GM12878 (cell line): ENCODE measurements around the gene KRT28. TPM values are rescaled to one million over a fixed set of nuclear protein-coding genes. Genes with fewer than 3 reads are reported as not detected.

Source experiments
- BMI1 ChIP-seq: fragments of 450-650 bp; IDR thresholded peaks from 2 replicates; pipeline ENCODE4 v1.6.1; 2016; ENCODE audit warnings: mild to moderate bottlenecking, moderate library complexity, borderline replicate concordance
- CREB1 ChIP-seq: IDR thresholded peaks from 2 replicates; pipeline ENCODE4 v1.6.1; 2012; ENCODE audit warnings: low read depth, mild to moderate bottlenecking, inconsistent platforms
- CREM ChIP-seq: IDR thresholded peaks from 2 replicates; pipeline ENCODE4 v1.6.1; 2014; ENCODE audit warnings: antibody characterized with exemption, low read depth
- ETV6 ChIP-seq, 2 experiments: fragments of 450-650 bp in 1 of 2; IDR thresholded peaks in 1 of 2; conservative IDR thresholded peaks in 1 of 2; 2 replicates each; pipeline ENCODE4 v1.6.1; 2014; ENCODE audit warnings: antibody characterized with exemption in 1 of 2, borderline replicate concordance in 1 of 2, low read depth in 1 of 2, mild to moderate bottlenecking in 1 of 2, moderate library complexity in 1 of 2
- IKZF1 ChIP-seq: fragments of 450-650 bp; conservative IDR thresholded peaks from 2 replicates; pipeline ENCODE4 v1.6.1; 2017; ENCODE audit warnings: antibody characterized with exemption, mild to moderate bottlenecking
- JUNB ChIP-seq: IDR thresholded peaks from 2 replicates; pipeline ENCODE4 v1.6.1; 2016; ENCODE audit warnings: antibody characterized with exemption, mild to moderate bottlenecking
- KAT2A ChIP-seq: conservative IDR thresholded peaks from 2 replicates; pipeline ENCODE4 v1.6.1; 2011; ENCODE audit warnings: low read depth, low read length; ENCODE audit not compliant: control insufficient read depth
- KLF5 ChIP-seq: fragments of 450-650 bp; IDR thresholded peaks from 2 replicates; pipeline ENCODE4 v1.6.1; 2014; ENCODE audit warnings: mild to moderate bottlenecking; ENCODE audit not compliant: partially characterized antibody
- NBN ChIP-seq: fragments of 450-650 bp; IDR thresholded peaks from 2 replicates; pipeline ENCODE4 v1.6.1; 2016
- NFIC ChIP-seq: IDR thresholded peaks from 2 replicates; pipeline ENCODE4 v1.6.1; 2012; ENCODE audit warnings: low read depth, mild to moderate bottlenecking, inconsistent platforms, low read length, moderate library complexity
- NR2C1 ChIP-seq: fragments of 450-650 bp; IDR thresholded peaks from 2 replicates; pipeline ENCODE4 v1.6.1; 2017; ENCODE audit warnings: antibody characterized with exemption, mild to moderate bottlenecking, moderate library complexity
- POU2F2 ChIP-seq: IDR thresholded peaks from 3 replicates; pipeline ENCODE4 v1.6.1; 2011; ENCODE audit warnings: low read depth, mild to moderate bottlenecking, low read length, borderline replicate concordance
- RBBP5 ChIP-seq: fragments of 200-600 bp; sonication (generic); conservative IDR thresholded peaks from 2 replicates; pipeline ENCODE4 v1.6.1; 2016
- RCOR1 ChIP-seq: conservative IDR thresholded peaks from 2 replicates; pipeline ENCODE4 v1.6.1; 2012; ENCODE audit warnings: low read depth, low read length, improper control_type of control experiment
- SMARCA5 ChIP-seq: fragments of 450-650 bp; IDR thresholded peaks from 2 replicates; pipeline ENCODE4 v1.6.1; 2017; ENCODE audit warnings: mild to moderate bottlenecking
- TARDBP ChIP-seq: IDR thresholded peaks from 2 replicates; pipeline ENCODE4 v1.6.1; 2016; ENCODE audit warnings: borderline replicate concordance
- WRNIP1 ChIP-seq: IDR thresholded peaks from 2 replicates; pipeline ENCODE4 v1.6.1; 2011; ENCODE audit warnings: low read depth, low read length, improper control_type of control experiment, borderline replicate concordance
- ZNF384 ChIP-seq: IDR thresholded peaks from 2 replicates; pipeline ENCODE4 v1.6.1; 2012; ENCODE audit warnings: low read depth, mild to moderate bottlenecking, low read length, improper control_type of control experiment, borderline replicate concordance
- polyA plus RNA-seq, 11 experiments: library from polyadenylated mRNA; depleted of rRNA in 4 of 11; unstranded in 6 of 11; stranded (reverse) in 5 of 11; fragments of >200 nt; fragmentation: Nextera tagmentation in 4 of 11; fragmentation: Illumina TruSeq in 1 of 11; extraction: Ambion mirVana in 4 of 11; extraction: Trizol in 1 of 11; gene quantifications; 1 replicate in 1 of 11; 2 replicates in 10 of 11; pipeline versions ENCODE4 v1.2.1 to v1.2.3, GENCODE V29; 2011 to 2016; ENCODE audit warnings: inconsistent platforms in 2 of 11, missing spikeins in 2 of 11, low read depth in 1 of 11
- total RNA-seq, 4 experiments: library from RNA; depleted of rRNA in 3 of 4; stranded (reverse); fragments of >200 nt in 3 of 4; fragmentation: Illumina TruSeq in 1 of 4; extraction: Trizol in 1 of 4; gene quantifications; 2 replicates each; pipeline versions ENCODE4 v1.2.1 to v1.2.3, GENCODE V29; 2013 to 2021
- TF ChIP-seq, protein P1 (sequence below): fragments of 450-650 bp; IDR thresholded peaks from 2 replicates; pipeline ENCODE4 v1.6.1; 2016; ENCODE audit warnings: mild to moderate bottlenecking, moderate library complexity, borderline replicate concordance
- TF ChIP-seq, protein P2 (sequence below): fragments of 150-350 bp; IDR thresholded peaks from 2 replicates; pipeline ENCODE4 v1.6.1; 2016; ENCODE audit warnings: low read depth, low read length

The KRT28 gene
- total and polyA plus RNA-seq, 10 of the 15 experiments (the other 5 are each of a cell fraction or from before 2014, with no cell fraction given), result not detected

DNA sequence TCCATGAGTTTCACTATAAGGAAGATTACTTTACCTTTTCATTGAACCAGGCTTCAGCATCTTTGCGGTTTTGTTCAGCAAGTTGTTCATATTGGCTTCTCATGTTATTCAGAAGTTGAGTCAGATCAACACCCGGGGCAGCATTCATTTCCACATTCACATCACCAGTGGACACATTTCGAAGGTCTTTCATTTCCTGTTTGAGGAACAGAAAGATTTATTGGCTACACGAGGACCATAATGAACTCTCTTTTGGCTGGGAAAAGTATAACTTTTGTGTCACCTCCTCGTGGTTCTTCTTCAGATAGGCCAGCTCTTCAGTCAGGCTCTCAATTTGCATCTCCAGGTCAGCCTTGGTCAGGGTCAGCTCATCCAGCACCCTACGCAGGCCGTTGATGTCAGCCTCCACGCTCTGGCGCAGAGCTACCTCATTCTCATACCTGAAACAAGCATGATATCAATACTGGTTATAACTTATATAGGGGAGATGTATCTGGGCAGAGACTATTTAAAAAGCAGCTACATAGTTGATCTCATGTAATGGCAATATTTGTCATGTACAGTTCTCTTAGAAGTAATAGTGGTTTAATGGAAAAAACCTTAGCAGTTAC is 20.6 kb upstream of the KRT28 start (continued):
- TF ChIP-seq RCOR1 (no peak), ZNF384 (no peak), JUNB (peak; percentile 81), IKZF1 (no peak), NBN (no peak), NFIC (peak; percentile 65; the same call in 1 of the 2 replicates), ETV6 (conservative IDR thresholded peaks at IDR 0.05 in 1 of 2, IDR thresholded peaks at IDR 0.05 in 1 of 2; ENCODE audit: borderline replicate concordance in 1 of 2, low read depth in 1 of 2) (peak in 1 of 2 experiments; percentile 95; a peak in 2 of 4 replicates), TARDBP (no peak), KLF5 (no peak), CREM (peak; percentile 37; the same call in 1 of the 2 replicates), CREB1 (0 out of 2 replicates have a peak, but pooled peaks have one; percentile 31), BMI1 (no peak), SMARCA5 (no peak), KAT2A (no peak), NR2C1 (no peak), WRNIP1 (no peak), RBBP5 (no peak), POU2F2 (no peak)
- TF ChIP-seq, protein P1, sequence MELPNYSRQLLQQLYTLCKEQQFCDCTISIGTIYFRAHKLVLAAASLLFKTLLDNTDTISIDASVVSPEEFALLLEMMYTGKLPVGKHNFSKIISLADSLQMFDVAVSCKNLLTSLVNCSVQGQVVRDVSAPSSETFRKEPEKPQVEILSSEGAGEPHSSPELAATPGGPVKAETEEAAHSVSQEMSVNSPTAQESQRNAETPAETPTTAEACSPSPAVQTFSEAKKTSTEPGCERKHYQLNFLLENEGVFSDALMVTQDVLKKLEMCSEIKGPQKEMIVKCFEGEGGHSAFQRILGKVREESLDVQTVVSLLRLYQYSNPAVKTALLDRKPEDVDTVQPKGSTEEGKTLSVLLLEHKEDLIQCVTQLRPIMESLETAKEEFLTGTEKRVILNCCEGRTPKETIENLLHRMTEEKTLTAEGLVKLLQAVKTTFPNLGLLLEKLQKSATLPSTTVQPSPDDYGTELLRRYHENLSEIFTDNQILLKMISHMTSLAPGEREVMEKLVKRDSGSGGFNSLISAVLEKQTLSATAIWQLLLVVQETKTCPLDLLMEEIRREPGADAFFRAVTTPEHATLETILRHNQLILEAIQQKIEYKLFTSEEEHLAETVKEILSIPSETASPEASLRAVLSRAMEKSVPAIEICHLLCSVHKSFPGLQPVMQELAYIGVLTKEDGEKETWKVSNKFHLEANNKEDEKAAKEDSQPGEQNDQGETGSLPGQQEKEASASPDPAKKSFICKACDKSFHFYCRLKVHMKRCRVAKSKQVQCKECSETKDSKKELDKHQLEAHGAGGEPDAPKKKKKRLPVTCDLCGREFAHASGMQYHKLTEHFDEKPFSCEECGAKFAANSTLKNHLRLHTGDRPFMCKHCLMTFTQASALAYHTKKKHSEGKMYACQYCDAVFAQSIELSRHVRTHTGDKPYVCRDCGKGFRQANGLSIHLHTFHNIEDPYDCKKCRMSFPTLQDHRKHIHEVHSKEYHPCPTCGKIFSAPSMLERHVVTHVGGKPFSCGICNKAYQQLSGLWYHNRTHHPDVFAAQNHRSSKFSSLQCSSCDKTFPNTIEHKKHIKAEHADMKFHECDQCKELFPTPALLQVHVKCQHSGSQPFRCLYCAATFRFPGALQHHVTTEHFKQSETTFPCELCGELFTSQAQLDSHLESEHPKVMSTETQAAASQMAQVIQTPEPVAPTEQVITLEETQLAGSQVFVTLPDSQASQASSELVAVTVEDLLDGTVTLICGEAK, result no peak
- TF ChIP-seq, protein P2, sequence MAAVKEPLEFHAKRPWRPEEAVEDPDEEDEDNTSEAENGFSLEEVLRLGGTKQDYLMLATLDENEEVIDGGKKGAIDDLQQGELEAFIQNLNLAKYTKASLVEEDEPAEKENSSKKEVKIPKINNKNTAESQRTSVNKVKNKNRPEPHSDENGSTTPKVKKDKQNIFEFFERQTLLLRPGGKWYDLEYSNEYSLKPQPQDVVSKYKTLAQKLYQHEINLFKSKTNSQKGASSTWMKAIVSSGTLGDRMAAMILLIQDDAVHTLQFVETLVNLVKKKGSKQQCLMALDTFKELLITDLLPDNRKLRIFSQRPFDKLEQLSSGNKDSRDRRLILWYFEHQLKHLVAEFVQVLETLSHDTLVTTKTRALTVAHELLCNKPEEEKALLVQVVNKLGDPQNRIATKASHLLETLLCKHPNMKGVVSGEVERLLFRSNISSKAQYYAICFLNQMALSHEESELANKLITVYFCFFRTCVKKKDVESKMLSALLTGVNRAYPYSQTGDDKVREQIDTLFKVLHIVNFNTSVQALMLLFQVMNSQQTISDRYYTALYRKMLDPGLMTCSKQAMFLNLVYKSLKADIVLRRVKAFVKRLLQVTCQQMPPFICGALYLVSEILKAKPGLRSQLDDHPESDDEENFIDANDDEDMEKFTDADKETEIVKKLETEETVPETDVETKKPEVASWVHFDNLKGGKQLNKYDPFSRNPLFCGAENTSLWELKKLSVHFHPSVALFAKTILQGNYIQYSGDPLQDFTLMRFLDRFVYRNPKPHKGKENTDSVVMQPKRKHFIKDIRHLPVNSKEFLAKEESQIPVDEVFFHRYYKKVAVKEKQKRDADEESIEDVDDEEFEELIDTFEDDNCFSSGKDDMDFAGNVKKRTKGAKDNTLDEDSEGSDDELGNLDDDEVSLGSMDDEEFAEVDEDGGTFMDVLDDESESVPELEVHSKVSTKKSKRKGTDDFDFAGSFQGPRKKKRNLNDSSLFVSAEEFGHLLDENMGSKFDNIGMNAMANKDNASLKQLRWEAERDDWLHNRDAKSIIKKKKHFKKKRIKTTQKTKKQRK, result no peak
- TF ChIP-seq, all 136 proteins: peak for 7
